Retinal pigment epithelial cell (primary cell): ENCODE data around the gene GADD45G.

Source experiments
- DNase-seq: peaks from one replicate; pipeline ENCODE4 v3.0.0-alpha.2; 2010; ENCODE audit warnings: low read depth
- H3K4me3 ChIP-seq: 2 replicates; pipeline ENCODE4 v1.5.1; 2011; ENCODE audit warnings: mild to moderate bottlenecking, low read length, control low read depth, moderate library complexity
- TF ChIP-seq, protein P1 (sequence below): conservative IDR thresholded peaks from 2 replicates; pipeline ENCODE4 v1.5.1; 2011; ENCODE audit warnings: low read depth, low read length, control low read depth, inconsistent platforms

GADD45G gene

DNA sequence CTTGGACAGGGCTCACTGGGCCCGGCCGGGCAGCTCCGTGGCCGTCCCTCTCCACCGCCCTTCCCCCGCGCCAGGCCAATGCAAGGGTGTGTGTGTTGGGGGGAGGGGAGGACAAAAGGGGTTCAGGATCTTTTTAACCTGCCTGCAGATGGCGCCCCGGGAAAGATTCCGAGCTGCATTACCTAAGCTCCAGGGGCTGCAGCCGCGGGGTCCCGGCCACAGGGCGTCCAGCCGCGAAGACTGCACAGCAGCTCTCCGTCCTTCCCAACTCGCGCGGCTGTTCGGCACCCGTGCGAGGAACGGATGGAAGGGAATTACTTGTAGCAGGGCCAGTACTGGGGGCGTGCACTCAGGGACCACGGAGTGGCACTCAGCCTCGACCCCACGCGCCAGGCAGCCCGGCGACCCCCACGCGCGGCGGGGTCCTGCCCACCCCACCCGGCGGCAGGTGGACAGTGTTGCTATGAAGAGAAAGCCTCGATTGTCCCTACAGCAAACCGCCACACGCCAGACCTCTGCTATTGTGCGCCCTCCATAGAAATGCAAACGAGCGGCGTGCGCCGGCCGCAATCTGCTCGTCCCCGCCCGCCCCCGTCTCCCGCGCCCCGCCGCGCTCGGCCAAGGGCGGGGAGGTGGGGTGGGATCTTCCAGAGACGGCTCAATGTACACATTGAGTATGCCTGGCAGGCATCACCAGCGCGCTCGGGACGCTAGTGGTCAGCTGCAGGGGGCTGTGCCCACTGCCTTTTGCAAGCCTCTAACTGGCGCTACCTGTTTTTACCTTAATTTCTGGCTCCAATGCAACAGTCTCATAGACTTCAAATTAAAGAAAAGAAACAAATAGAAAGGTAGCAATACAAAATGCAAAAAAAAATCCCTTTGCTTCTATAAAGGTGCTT lies 796 bp upstream of the GADD45G start:
- H3K4me3 ChIP-seq: peak overlapping the region; percentile 44
- TF ChIP-seq, protein P1, sequence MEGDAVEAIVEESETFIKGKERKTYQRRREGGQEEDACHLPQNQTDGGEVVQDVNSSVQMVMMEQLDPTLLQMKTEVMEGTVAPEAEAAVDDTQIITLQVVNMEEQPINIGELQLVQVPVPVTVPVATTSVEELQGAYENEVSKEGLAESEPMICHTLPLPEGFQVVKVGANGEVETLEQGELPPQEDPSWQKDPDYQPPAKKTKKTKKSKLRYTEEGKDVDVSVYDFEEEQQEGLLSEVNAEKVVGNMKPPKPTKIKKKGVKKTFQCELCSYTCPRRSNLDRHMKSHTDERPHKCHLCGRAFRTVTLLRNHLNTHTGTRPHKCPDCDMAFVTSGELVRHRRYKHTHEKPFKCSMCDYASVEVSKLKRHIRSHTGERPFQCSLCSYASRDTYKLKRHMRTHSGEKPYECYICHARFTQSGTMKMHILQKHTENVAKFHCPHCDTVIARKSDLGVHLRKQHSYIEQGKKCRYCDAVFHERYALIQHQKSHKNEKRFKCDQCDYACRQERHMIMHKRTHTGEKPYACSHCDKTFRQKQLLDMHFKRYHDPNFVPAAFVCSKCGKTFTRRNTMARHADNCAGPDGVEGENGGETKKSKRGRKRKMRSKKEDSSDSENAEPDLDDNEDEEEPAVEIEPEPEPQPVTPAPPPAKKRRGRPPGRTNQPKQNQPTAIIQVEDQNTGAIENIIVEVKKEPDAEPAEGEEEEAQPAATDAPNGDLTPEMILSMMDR: peak; percentile 61
- DNase-seq: no peak

DNA sequence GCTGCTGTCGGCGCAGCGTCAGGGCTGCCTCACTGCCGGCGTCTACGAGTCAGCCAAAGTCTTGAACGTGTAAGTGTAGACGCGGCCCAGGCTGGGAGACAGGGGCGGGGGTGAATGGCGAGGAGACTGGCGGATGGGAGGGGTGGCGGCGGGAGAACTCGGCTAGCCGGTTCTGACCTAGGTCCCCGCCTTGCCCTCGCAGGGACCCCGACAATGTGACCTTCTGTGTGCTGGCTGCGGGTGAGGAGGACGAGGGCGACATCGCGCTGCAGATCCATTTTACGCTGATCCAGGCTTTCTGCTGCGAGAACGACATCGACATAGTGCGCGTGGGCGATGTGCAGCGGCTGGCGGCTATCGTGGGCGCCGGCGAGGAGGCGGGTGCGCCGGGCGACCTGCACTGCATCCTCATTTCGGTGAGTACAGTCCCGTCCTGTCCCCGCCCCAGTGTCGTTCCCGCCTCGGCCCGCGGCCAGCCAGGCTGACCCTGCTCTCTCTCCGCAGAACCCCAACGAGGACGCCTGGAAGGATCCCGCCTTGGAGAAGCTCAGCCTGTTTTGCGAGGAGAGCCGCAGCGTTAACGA lies 745 bp downstream of the GADD45G start:
- DNase-seq: no peak
- TF ChIP-seq, protein P1: no peak
- H3K4me3 ChIP-seq: peak overlapping the region; percentile 44

DNA sequence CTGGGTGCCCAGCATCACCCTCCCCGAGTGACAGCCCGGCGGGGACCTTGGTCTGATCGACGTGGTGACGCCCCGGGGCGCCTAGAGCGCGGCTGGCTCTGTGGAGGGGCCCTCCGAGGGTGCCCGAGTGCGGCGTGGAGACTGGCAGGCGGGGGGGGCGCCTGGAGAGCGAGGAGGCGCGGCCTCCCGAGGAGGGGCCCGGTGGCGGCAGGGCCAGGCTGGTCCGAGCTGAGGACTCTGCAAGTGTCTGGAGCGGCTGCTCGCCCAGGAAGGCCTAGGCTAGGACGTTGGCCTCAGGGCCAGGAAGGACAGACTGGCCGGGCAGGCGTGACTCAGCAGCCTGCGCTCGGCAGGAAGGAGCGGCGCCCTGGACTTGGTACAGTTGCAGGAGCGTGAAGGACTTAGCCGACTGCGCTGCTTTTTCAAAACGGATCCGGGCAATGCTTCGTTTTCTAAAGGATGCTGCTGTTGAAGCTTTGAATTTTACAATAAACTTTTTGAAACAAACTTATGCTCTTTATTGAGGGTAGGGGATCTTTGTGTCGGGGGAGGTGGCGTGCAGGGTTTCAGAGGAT lies 1.3 kb downstream of the GADD45G start:
- H3K4me3 ChIP-seq: peak overlapping the region; percentile 44
- DNase-seq: peak; percentile 40
- TF ChIP-seq, protein P1: no peak

DNA sequence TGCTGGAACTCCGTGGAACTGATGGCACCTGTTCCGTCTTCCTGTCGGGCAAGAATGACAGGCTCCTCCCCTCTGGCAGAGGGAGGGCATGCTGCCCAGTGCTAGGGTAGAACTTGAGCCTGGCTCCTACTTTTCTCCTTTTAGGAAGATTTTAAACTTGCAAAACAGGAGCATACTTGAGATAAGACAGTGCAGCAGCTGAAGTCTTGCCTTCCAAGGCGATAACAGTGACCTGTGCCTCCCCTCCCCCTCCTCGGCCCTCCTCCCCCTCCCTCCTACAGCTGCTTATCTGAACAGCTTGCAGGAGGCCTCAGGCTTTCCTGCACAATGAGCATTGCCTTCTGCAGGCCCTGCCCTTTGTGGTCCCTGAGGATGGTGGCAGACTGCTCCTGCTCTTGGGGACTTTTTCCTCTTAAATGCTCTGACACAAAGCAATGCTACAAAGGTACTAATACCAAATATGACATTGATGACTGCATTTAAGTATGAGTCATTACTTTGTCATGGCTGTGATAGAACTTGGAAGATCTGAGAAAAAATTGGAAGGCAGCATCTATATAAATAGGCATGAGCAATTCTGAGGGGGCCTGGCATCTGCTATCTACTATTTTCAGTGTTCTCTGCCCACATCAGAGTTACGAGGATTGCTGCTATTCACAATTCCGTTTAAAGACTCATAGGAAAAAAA lies 2.0 kb downstream of the GADD45G start:
- DNase-seq: no peak
- TF ChIP-seq, protein P1: no peak
- H3K4me3 ChIP-seq: peak overlapping the region; percentile 44

DNA sequence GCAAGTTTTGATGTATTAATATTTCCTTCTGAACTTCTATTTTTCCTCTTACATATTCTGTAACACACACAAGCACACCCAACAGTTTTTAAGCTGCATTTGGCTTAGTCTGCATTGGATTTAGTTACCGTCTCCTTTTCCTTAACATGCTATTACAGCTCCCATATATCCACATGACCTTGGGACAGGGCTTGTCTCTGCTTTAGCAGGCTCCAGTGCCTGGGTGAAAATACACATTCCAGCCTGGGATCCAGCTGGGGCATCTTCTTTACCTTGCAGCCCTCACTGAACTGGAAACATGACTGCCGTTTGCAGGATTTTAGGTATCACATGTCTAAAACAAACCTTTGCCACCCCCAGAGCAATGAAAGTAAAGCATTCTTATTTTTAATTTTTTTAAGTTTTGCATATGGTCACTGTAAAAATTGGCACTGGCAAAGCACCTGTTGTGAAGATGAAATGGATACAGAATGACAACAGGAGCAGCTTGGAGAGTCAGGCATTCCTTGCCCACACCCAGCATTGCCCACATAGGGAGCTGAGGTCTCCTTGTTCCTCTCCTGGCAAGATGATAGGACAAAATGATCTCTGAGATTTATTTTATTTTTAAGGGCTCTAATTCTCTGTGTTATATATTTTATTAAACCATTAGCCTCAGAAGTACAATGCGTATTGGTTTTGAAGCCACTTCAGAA lies 4.0 kb downstream of the GADD45G start:
- DNase-seq: no peak
- TF ChIP-seq, protein P1: no peak
- H3K4me3 ChIP-seq: no peak overlapping the region

DNA sequence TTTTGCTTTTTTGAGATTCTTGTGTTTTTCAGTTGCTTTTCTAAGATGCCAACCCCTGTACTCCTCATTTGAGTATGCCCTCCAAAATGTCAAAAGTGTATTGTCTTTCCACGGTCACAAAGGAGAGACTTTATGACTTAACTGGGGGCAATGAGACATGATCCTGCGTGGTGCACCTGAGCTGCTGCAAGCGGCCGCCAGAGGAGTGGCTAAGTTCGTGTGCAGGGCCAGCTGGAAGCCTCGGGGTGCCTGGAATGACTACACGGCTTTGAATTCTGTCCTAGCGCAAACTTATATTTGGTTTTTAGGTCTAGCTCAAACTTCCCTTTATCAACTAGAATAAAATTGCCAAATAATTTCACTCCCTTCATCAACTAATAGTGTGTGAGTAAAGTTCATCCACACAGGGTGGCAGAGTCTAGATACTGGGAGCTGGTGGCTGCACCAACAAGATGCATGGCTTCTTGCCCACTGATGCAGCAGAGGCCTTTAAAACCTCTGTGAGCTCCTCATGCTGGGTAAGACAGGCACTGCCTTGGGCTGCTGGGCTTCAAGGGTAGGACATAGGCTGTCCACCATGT lies 4.7 kb downstream of the GADD45G start:
- DNase-seq: no peak
- TF ChIP-seq, protein P1: no peak
- no peak overlapping the region for H3K4me3 ChIP-seq
